SK-N-SH treated with all-trans-retinoic acid at 6 μM for 48 hours (cell line): Measurements from ENCODE around the gene CCL28.

ENCODE experiments used
- ATAC-seq: fragments of 200-7000 bp; cut with Tn5 transposase; 3 replicates; pipeline ENCODE4 v1.9.1; 2020; ENCODE audit warnings: mild to moderate bottlenecking, moderate library complexity
- ARNTL ChIP-seq: fragments of 450-650 bp; formaldehyde crosslinking; IDR thresholded peaks from 2 replicates; pipeline ENCODE4 v1.5.0; 2020; ENCODE audit warnings: low read depth, mild to moderate bottlenecking, moderate library complexity, borderline replicate concordance
- BACH2 ChIP-seq: fragments of 250-450 bp; sonication (Bioruptor Pico); IDR thresholded peaks from 2 replicates; pipeline ENCODE4 v1.9.0; 2021; ENCODE audit warnings: mild to moderate bottlenecking, borderline replicate concordance
- CSDC2 ChIP-seq: fragments of 250-450 bp; sonication (Bioruptor Pico); IDR thresholded peaks from 2 replicates; pipeline ENCODE4 v1.5.0; 2020; ENCODE audit warnings: mild to moderate bottlenecking, moderate library complexity
- ESRRG ChIP-seq: fragments of 250-450 bp; sonication (Bioruptor Pico); IDR thresholded peaks from 2 replicates; pipeline ENCODE4 v1.6.1; 2021; ENCODE audit warnings: mild to moderate bottlenecking
- GLIS3 ChIP-seq: fragments of 250-450 bp; sonication (Bioruptor Pico); IDR thresholded peaks from 2 replicates; pipeline ENCODE4 v1.5.0; 2020; ENCODE audit warnings: mild to moderate bottlenecking, moderate library complexity
- ISL1 ChIP-seq: fragments of 250-450 bp; sonication (Bioruptor Pico); IDR thresholded peaks from 2 replicates; pipeline ENCODE4 v2.1.2; 2022; ENCODE audit warnings: mild to moderate bottlenecking, moderate library complexity
- OSR1 ChIP-seq: fragments of 250-450 bp; sonication (Bioruptor Pico); IDR thresholded peaks from 2 replicates; pipeline ENCODE4 v1.8.0; 2022; ENCODE audit warnings: moderate library complexity, mild to moderate bottlenecking, inconsistent platforms
- PPARA ChIP-seq: fragments of 250-450 bp; sonication (Bioruptor Pico); IDR thresholded peaks from 2 replicates; pipeline ENCODE4 v1.5.0; 2020; ENCODE audit warnings: mild to moderate bottlenecking, borderline replicate concordance
- RARB ChIP-seq: fragments of 250-450 bp; sonication (Bioruptor Pico); IDR thresholded peaks from 2 replicates; pipeline ENCODE4 v1.8.0; 2021; ENCODE audit warnings: mild to moderate bottlenecking, moderate library complexity
- SNAI2 ChIP-seq: fragments of 250-450 bp; sonication (Bioruptor Pico); IDR thresholded peaks from 2 replicates; pipeline ENCODE4 v1.5.0; 2020; ENCODE audit warnings: mild to moderate bottlenecking, moderate library complexity
- TCF4 ChIP-seq: fragments of 250-450 bp; sonication (Bioruptor Pico); IDR thresholded peaks from 2 replicates; pipeline ENCODE4 v1.8.0; 2021; ENCODE audit warnings: mild to moderate bottlenecking, moderate library complexity, borderline replicate concordance
- TOX ChIP-seq: fragments of 250-450 bp; sonication (Bioruptor Pico); IDR thresholded peaks from 2 replicates; pipeline ENCODE4 v1.8.0; 2021; ENCODE audit warnings: mild to moderate bottlenecking, moderate library complexity, borderline replicate concordance
- ZC3H10 ChIP-seq: fragments of 250-450 bp; sonication (Bioruptor Pico); IDR thresholded peaks from 2 replicates; pipeline ENCODE4 v1.5.1; 2021; ENCODE audit warnings: mild to moderate bottlenecking, moderate library complexity
- ZFP3 ChIP-seq: fragments of 250-450 bp; sonication (Bioruptor Pico); IDR thresholded peaks from 2 replicates; pipeline ENCODE4 v1.5.0; 2020; ENCODE audit warnings: mild to moderate bottlenecking, moderate library complexity
- ZFP30 ChIP-seq: fragments of 450-650 bp; formaldehyde crosslinking; IDR thresholded peaks from 2 replicates; pipeline ENCODE4 v1.5.0; 2022; ENCODE audit warnings: mild to moderate bottlenecking, moderate library complexity
- ZNF565 ChIP-seq: fragments of 450-650 bp; formaldehyde crosslinking; conservative IDR thresholded peaks from 2 replicates; pipeline ENCODE4 v1.5.0; 2020; ENCODE audit warnings: low read depth, mild to moderate bottlenecking, moderate library complexity
- ZNF70 ChIP-seq: fragments of 450-650 bp; formaldehyde crosslinking; IDR thresholded peaks from 2 replicates; pipeline ENCODE4 v1.5.0; 2020; ENCODE audit warnings: mild to moderate bottlenecking, moderate library complexity
- ZNF8 ChIP-seq: fragments of 450-650 bp; formaldehyde crosslinking; IDR thresholded peaks from 2 replicates; pipeline ENCODE4 v1.5.0; 2020; ENCODE audit warnings: mild to moderate bottlenecking, moderate library complexity
- TF ChIP-seq, protein P1 (sequence below): fragments of 250-450 bp; sonication (Bioruptor Pico); IDR thresholded peaks from 2 replicates; pipeline ENCODE4 v1.8.0; 2020; ENCODE audit warnings: mild to moderate bottlenecking, moderate library complexity, borderline replicate concordance
- TF ChIP-seq, protein P2 (sequence below): fragments of 250-450 bp; sonication (Bioruptor Pico); IDR thresholded peaks from 2 replicates; pipeline ENCODE4 v1.5.1; 2021; ENCODE audit warnings: mild to moderate bottlenecking, moderate library complexity
- TF ChIP-seq, protein P3 (sequence below): fragments of 250-450 bp; sonication (Bioruptor Pico); IDR thresholded peaks from 2 replicates; pipeline ENCODE4 v1.5.0; 2020; ENCODE audit warnings: mild to moderate bottlenecking, moderate library complexity
- TF ChIP-seq, protein P4 (sequence below): fragments of 250-450 bp; sonication (Bioruptor Pico); IDR thresholded peaks from 2 replicates; pipeline ENCODE4 v1.5.1; 2020; ENCODE audit warnings: low read depth, mild to moderate bottlenecking, moderate library complexity
- TF ChIP-seq, protein P5 (sequence below): fragments of 250-450 bp; sonication (Bioruptor Pico); IDR thresholded peaks from 2 replicates; pipeline ENCODE4 v1.8.0; 2021; ENCODE audit warnings: low read depth, mild to moderate bottlenecking, moderate library complexity, borderline replicate concordance

CCL28 gene

DNA sequence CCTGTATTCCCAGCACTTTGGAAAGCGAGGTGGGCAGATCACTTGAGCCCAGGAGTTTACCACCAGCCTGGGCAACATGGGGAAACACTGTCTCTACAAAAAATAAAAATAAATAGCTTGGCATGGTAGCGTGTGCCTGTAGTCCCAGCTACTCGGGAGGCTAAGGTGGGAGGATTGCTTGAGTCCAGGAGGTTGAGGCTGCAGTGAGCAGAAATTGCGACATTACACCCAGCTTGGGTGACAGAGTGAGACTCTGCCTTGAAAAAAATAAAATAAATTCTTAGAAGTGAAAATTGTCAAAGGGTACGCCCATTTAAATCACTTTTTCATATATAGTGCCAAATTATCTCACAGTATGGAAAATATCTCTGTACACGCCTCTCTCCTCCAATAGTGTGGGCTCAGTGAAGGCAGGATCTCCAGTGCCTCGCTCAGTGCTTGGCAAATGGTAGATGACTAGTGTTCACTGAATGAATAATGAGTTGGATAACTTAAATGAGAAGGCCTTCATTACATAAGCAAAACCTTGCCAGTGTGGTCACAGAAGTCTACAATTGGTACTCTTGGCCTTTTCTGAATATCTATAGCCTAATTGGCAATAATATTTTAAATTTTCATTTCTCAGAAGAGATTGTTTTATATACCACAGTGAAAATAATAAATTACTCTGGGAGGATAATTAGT, 9.4 kb upstream of the CCL28 start:
- no peak for ATAC-seq
- TF ChIP-seq ZNF8 (no peak), ISL1 (no peak), CSDC2 (CRISPR knock-in tag) (no peak), OSR1 (CRISPR knock-in tag) (no peak), ZFP3 (CRISPR knock-in tag) (no peak), ARNTL (CRISPR knock-in tag) (no peak), ESRRG (CRISPR knock-in tag) (no peak), GLIS3 (CRISPR knock-in tag) (no peak), ZNF565 (CRISPR knock-in tag) (no peak), ZFP30 (CRISPR knock-in tag) (no peak), PPARA (CRISPR knock-in tag) (no peak), ZC3H10 (CRISPR knock-in tag) (no peak), BACH2 (CRISPR knock-in tag) (no peak), TOX (CRISPR knock-in tag) (no peak), ZNF70 (CRISPR knock-in tag) (no peak)
- TF ChIP-seq, protein P1, sequence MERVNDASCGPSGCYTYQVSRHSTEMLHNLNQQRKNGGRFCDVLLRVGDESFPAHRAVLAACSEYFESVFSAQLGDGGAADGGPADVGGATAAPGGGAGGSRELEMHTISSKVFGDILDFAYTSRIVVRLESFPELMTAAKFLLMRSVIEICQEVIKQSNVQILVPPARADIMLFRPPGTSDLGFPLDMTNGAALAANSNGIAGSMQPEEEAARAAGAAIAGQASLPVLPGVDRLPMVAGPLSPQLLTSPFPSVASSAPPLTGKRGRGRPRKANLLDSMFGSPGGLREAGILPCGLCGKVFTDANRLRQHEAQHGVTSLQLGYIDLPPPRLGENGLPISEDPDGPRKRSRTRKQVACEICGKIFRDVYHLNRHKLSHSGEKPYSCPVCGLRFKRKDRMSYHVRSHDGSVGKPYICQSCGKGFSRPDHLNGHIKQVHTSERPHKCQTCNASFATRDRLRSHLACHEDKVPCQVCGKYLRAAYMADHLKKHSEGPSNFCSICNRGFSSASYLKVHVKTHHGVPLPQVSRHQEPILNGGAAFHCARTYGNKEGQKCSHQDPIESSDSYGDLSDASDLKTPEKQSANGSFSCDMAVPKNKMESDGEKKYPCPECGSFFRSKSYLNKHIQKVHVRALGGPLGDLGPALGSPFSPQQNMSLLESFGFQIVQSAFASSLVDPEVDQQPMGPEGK (CRISPR knock-in tag) = no peak
- TF ChIP-seq, protein P2, sequence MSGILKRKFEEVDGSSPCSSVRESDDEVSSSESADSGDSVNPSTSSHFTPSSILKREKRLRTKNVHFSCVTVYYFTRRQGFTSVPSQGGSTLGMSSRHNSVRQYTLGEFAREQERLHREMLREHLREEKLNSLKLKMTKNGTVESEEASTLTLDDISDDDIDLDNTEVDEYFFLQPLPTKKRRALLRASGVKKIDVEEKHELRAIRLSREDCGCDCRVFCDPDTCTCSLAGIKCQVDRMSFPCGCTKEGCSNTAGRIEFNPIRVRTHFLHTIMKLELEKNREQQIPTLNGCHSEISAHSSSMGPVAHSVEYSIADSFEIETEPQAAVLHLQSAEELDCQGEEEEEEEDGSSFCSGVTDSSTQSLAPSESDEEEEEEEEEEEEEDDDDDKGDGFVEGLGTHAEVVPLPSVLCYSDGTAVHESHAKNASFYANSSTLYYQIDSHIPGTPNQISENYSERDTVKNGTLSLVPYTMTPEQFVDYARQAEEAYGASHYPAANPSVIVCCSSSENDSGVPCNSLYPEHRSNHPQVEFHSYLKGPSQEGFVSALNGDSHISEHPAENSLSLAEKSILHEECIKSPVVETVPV (CRISPR knock-in tag) = no peak
- TF ChIP-seq, protein P3, sequence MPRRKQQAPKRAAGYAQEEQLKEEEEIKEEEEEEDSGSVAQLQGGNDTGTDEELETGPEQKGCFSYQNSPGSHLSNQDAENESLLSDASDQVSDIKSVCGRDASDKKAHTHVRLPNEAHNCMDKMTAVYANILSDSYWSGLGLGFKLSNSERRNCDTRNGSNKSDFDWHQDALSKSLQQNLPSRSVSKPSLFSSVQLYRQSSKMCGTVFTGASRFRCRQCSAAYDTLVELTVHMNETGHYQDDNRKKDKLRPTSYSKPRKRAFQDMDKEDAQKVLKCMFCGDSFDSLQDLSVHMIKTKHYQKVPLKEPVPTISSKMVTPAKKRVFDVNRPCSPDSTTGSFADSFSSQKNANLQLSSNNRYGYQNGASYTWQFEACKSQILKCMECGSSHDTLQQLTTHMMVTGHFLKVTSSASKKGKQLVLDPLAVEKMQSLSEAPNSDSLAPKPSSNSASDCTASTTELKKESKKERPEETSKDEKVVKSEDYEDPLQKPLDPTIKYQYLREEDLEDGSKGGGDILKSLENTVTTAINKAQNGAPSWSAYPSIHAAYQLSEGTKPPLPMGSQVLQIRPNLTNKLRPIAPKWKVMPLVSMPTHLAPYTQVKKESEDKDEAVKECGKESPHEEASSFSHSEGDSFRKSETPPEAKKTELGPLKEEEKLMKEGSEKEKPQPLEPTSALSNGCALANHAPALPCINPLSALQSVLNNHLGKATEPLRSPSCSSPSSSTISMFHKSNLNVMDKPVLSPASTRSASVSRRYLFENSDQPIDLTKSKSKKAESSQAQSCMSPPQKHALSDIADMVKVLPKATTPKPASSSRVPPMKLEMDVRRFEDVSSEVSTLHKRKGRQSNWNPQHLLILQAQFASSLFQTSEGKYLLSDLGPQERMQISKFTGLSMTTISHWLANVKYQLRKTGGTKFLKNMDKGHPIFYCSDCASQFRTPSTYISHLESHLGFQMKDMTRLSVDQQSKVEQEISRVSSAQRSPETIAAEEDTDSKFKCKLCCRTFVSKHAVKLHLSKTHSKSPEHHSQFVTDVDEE (CRISPR knock-in tag) = no peak

DNA sequence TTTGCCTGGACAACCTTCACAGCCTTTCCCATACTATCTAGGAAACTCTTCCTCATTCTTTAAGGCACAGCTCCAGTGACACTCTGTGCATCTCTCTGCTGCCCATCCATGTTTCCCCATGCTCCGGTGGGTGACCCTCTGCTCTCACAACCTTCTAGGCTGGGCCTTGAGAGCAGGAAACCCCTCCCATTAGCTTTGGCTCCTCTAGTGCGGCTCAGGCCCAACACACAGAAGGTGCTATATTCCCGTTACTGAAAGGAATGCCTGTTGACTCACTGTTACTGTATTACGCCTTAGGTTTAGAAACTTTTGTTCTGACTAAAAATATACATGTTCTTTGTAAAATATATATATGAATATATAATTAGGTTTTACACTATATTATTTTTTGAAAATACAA, 8.1 kb upstream of the CCL28 start:
- no peak for ATAC-seq
- no peak for TF ChIP-seq RARB (CRISPR knock-in tag)
- TF ChIP-seq TCF4 (CRISPR knock-in tag) = no peak
- TF ChIP-seq, protein P4, sequence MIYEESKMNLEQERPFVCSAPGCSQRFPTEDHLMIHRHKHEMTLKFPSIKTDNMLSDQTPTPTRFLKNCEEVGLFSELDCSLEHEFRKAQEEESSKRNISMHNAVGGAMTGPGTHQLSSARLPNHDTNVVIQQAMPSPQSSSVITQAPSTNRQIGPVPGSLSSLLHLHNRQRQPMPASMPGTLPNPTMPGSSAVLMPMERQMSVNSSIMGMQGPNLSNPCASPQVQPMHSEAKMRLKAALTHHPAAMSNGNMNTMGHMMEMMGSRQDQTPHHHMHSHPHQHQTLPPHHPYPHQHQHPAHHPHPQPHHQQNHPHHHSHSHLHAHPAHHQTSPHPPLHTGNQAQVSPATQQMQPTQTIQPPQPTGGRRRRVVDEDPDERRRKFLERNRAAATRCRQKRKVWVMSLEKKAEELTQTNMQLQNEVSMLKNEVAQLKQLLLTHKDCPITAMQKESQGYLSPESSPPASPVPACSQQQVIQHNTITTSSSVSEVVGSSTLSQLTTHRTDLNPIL (CRISPR knock-in tag) = no peak
- TF ChIP-seq, protein P5, sequence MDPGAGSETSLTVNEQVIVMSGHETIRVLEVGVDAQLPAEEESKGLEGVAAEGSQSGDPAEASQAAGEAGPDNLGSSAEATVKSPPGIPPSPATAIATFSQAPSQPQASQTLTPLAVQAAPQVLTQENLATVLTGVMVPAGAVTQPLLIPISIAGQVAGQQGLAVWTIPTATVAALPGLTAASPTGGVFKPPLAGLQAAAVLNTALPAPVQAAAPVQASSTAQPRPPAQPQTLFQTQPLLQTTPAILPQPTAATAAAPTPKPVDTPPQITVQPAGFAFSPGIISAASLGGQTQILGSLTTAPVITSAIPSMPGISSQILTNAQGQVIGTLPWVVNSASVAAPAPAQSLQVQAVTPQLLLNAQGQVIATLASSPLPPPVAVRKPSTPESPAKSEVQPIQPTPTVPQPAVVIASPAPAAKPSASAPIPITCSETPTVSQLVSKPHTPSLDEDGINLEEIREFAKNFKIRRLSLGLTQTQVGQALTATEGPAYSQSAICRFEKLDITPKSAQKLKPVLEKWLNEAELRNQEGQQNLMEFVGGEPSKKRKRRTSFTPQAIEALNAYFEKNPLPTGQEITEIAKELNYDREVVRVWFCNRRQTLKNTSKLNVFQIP (CRISPR knock-in tag) = no peak
- TF ChIP-seq ZNF70 (CRISPR knock-in tag) = no peak
- no peak for TF ChIP-seq ARNTL (CRISPR knock-in tag)
- TF ChIP-seq PPARA (CRISPR knock-in tag) = no peak
- TF ChIP-seq, protein P1 (CRISPR knock-in tag) = no peak
- TF ChIP-seq CSDC2 (CRISPR knock-in tag) = no peak
- TF ChIP-seq SNAI2 = no peak
- TF ChIP-seq, protein P3 (CRISPR knock-in tag) = no peak
- TF ChIP-seq OSR1 (CRISPR knock-in tag) = no peak
- TF ChIP-seq TOX (CRISPR knock-in tag) = no peak
- no peak for TF ChIP-seq GLIS3 (CRISPR knock-in tag)
- TF ChIP-seq, protein P2 (CRISPR knock-in tag) = no peak
